IMR-90 (cell line): ENCODE results near the gene CLASP1. TPM values are rescaled to one million over a fixed set of nuclear protein-coding genes. Genes with fewer than 3 reads are reported as not detected.

Experiments used
- ATAC-seq: fragments of 200-7000 bp; cut with Tn5 transposase; 2 replicates; pipeline ENCODE4 v1.9.1; 2020; ENCODE audit warnings: low read depth, mild to moderate bottlenecking, moderate library complexity
- BruUV-seq: library from RNA; stranded (reverse); fragments of 400-500 nt; replicated peaks from 2 replicates; lab custom pipeline; 2021; lab: Mats Ljungman, UMichigan
- CTCF ChIA-PET: fragments of 300-600 bp; formaldehyde crosslinking; extraction: SDS; loops from one replicate; lab custom pipeline; 2021; ENCODE audit warnings: antibody characterized with exemption; lab: Yijun Ruan, JAX
- POLR2A ChIA-PET: fragments of 300-600 bp; sonication (Branson Sonifier 250); formaldehyde crosslinking; loops from one replicate; lab custom pipeline; 2022; ENCODE audit warnings: antibody characterized with exemption; ENCODE audit not compliant: unreplicated experiment; lab: Charles Lee
- DNase-seq: peaks from one replicate; pipeline ENCODE4 v3.0.0; 2013
- H2AFZ ChIP-seq: replicated peaks from 2 replicates; pipeline ENCODE3; 2013; ENCODE audit warnings: low read length, mild to moderate bottlenecking; ENCODE audit not compliant: poor library complexity
- H2AK5ac ChIP-seq: 2 replicates; pipeline ENCODE4 v1.6.1; 2013; ENCODE audit warnings: low read depth, low read length, inconsistent platforms
- H2AK9ac ChIP-seq: replicated peaks from 2 replicates; pipeline ENCODE3; 2013; ENCODE audit warnings: mild to moderate bottlenecking, low read depth, low read length, moderate library complexity; ENCODE audit not compliant: poor library complexity
- H2BK120ac ChIP-seq: 2 replicates; pipeline ENCODE4 v1.6.1; 2013; ENCODE audit warnings: low read depth, low read length, inconsistent platforms
- H2BK15ac ChIP-seq: 3 replicates; pipeline ENCODE4 v1.6.1; 2013; ENCODE audit warnings: low read depth, low read length, inconsistent platforms
- H2BK20ac ChIP-seq: 2 replicates; pipeline ENCODE4 v1.6.1; 2013; ENCODE audit warnings: low read depth, mild to moderate bottlenecking, inconsistent platforms, low read length, moderate library complexity
- H2BK5ac ChIP-seq: 2 replicates; pipeline ENCODE4 v1.6.1; 2013; ENCODE audit warnings: mild to moderate bottlenecking, low read depth, low read length, inconsistent platforms; ENCODE audit not compliant: poor library complexity, severe bottlenecking
- H3K14ac ChIP-seq: replicated peaks from 2 replicates; pipeline ENCODE4 v1.6.1; 2013; ENCODE audit warnings: low read depth, low read length, inconsistent platforms
- H3K18ac ChIP-seq: 2 replicates; pipeline ENCODE4 v1.6.1; 2013; ENCODE audit warnings: low read depth, low read length, control low read depth
- H3K23ac ChIP-seq: 2 replicates; pipeline ENCODE4 v1.6.1; 2013; ENCODE audit warnings: low read depth, low read length, inconsistent platforms
- H3K27ac ChIP-seq: 2 replicates; pipeline ENCODE4 v1.5.1; 2013; ENCODE audit warnings: mild to moderate bottlenecking, control low read depth, low read length; ENCODE audit not compliant: insufficient read depth
- H3K27me3 ChIP-seq: 2 replicates; pipeline ENCODE4 v1.6.1; 2013; ENCODE audit warnings: low read length; ENCODE audit not compliant: control insufficient read depth, insufficient read depth
- H3K36me3 ChIP-seq: 2 replicates; pipeline ENCODE4 v1.6.1; 2013; ENCODE audit warnings: low read length, mixed read lengths; ENCODE audit not compliant: control insufficient read depth, insufficient read depth
- H3K4ac ChIP-seq: 2 replicates; pipeline ENCODE4 v1.6.1; 2013; ENCODE audit warnings: low read depth, low read length, inconsistent platforms
- H3K4me1 ChIP-seq: 2 replicates; pipeline ENCODE4 v1.6.1; 2013; ENCODE audit warnings: low read length, mixed read lengths; ENCODE audit not compliant: control insufficient read depth, insufficient read depth
- H3K4me2 ChIP-seq: 2 replicates; pipeline ENCODE4 v1.6.1; 2013; ENCODE audit warnings: low read depth, mild to moderate bottlenecking, control low read depth, low read length, moderate library complexity
- H3K4me3 ChIP-seq: 2 replicates; pipeline ENCODE4 v1.5.1; 2013; ENCODE audit warnings: low read depth, mild to moderate bottlenecking, control low read depth, low read length, moderate library complexity; ENCODE audit not compliant: insufficient read depth
- H3K56ac ChIP-seq: 2 replicates; pipeline ENCODE4 v1.6.1; 2013; ENCODE audit warnings: low read length, inconsistent platforms; ENCODE audit not compliant: insufficient read depth; ENCODE audit errors: extremely low read depth
- H3K79me1 ChIP-seq, 2 experiments: 2 replicates each; pipeline ENCODE4 v1.6.1; 2013; ENCODE audit warnings: low read length in 2 of 2, inconsistent platforms in 1 of 2, low read depth in 1 of 2
- H3K9ac ChIP-seq: 2 replicates; pipeline ENCODE4 v1.6.1; 2013; ENCODE audit warnings: low read depth, low read length, control low read depth
- H3K9me1 ChIP-seq: 2 replicates; pipeline ENCODE4 v1.6.1; 2013; ENCODE audit warnings: low read length, inconsistent platforms; ENCODE audit not compliant: insufficient read depth
- H3K9me3 ChIP-seq: 2 replicates; pipeline ENCODE4 v1.6.1; 2013; ENCODE audit warnings: low read length; ENCODE audit not compliant: control insufficient read depth, insufficient read depth
- H4K20me1 ChIP-seq: 2 replicates; pipeline ENCODE4 v1.6.1; 2013; ENCODE audit warnings: low read length, inconsistent platforms; ENCODE audit not compliant: insufficient read depth
- H4K5ac ChIP-seq: 2 replicates; pipeline ENCODE4 v1.6.1; 2013; ENCODE audit warnings: mild to moderate bottlenecking, low read depth, low read length, control low read depth
- H4K8ac ChIP-seq, 2 experiments: 2 replicates each; pipeline ENCODE4 v1.6.1; 2013; ENCODE audit warnings: low read depth in 2 of 2, low read length in 2 of 2, control low read depth in 1 of 2, inconsistent platforms in 1 of 2
- H4K91ac ChIP-seq: 2 replicates; pipeline ENCODE4 v1.6.1; 2013; ENCODE audit warnings: low read depth, low read length, inconsistent platforms; ENCODE audit not compliant: insufficient read depth
- BHLHE40 ChIP-seq: fragments of 150-350 bp; IDR thresholded peaks from 2 replicates; pipeline ENCODE4 v1.6.1; 2016; ENCODE audit warnings: mild to moderate bottlenecking, low read depth, low read length
- CEBPB ChIP-seq: IDR thresholded peaks from 2 replicates; pipeline ENCODE4 v1.6.1; 2012; ENCODE audit warnings: low read depth, low read length, improper control_type of control experiment
- CHD1 ChIP-seq: IDR thresholded peaks from 2 replicates; pipeline ENCODE4 v1.6.1; 2012; ENCODE audit warnings: low read depth, low read length, improper control_type of control experiment
- CTCF ChIP-seq: conservative IDR thresholded peaks from 2 replicates; pipeline ENCODE4 v1.5.1; 2012; ENCODE audit warnings: mild to moderate bottlenecking, low read depth, low read length, improper control_type of control experiment
- ELK1 ChIP-seq: fragments of 150-350 bp; IDR thresholded peaks from 2 replicates; pipeline ENCODE4 v1.6.1; 2016; ENCODE audit warnings: low read depth, mild to moderate bottlenecking, low read length, moderate library complexity, borderline replicate concordance
- FOS ChIP-seq: fragments of 150-350 bp; IDR thresholded peaks from 2 replicates; pipeline ENCODE4 v1.6.1; 2016; ENCODE audit warnings: low read depth, low read length
- MAFK ChIP-seq: IDR thresholded peaks from 2 replicates; pipeline ENCODE4 v1.6.1; 2012; ENCODE audit warnings: low read depth, low read length, improper control_type of control experiment
- MAZ ChIP-seq: IDR thresholded peaks from 2 replicates; pipeline ENCODE4 v1.6.1; 2012; ENCODE audit warnings: low read depth, mild to moderate bottlenecking, low read length, improper control_type of control experiment, moderate library complexity, borderline replicate concordance
- MXI1 ChIP-seq: IDR thresholded peaks from 2 replicates; pipeline ENCODE4 v1.6.1; 2012; ENCODE audit warnings: low read depth, mild to moderate bottlenecking, low read length, moderate library complexity, borderline replicate concordance
- NFE2L2 ChIP-seq: fragments of 150-350 bp; IDR thresholded peaks from 2 replicates; pipeline ENCODE4 v1.6.1; 2016; ENCODE audit warnings: low read depth, mild to moderate bottlenecking, low read length
- POLR2A ChIP-seq: IDR thresholded peaks from 2 replicates; pipeline ENCODE4 v1.6.1; 2012; ENCODE audit warnings: mild to moderate bottlenecking, low read depth, low read length
- RAD21 ChIP-seq: IDR thresholded peaks from 2 replicates; pipeline ENCODE4 v1.6.1; 2012; ENCODE audit warnings: low read length, improper control_type of control experiment
- RCOR1 ChIP-seq: IDR thresholded peaks from 2 replicates; pipeline ENCODE4 v1.6.1; 2012; ENCODE audit warnings: mild to moderate bottlenecking, low read length, improper control_type of control experiment; ENCODE audit not compliant: insufficient replicate concordance
- RFX5 ChIP-seq: IDR thresholded peaks from 2 replicates; pipeline ENCODE4 v1.8.0; 2012; ENCODE audit warnings: low read depth, mild to moderate bottlenecking, low read length, moderate library complexity
- SMC3 ChIP-seq: fragments of 150-350 bp; IDR thresholded peaks from 2 replicates; pipeline ENCODE4 v1.6.1; 2016; ENCODE audit warnings: low read depth, mild to moderate bottlenecking, antibody characterized with exemption, low read length, moderate library complexity
- USF2 ChIP-seq: fragments of 150-350 bp; IDR thresholded peaks from 2 replicates; pipeline ENCODE4 v1.6.1; 2017; ENCODE audit warnings: mild to moderate bottlenecking, antibody characterized with exemption, low read length, low read depth
- WGBS, 2 experiments: methylation state at CpG; one replicate each; pipeline versions ENCODE4 v1.1.5 to v1.1.7; 2013; ENCODE audit warnings: missing lambda C conversion rate in 2 of 2; ENCODE audit not compliant: insufficient read length in 1 of 2; ENCODE audit errors: extremely low coverage in 2 of 2; 5-methylcytosine and 5-hydroxymethylcytosine counted together
- dilution Hi-C: fragments of 300-500 bp; cut with HindIII; formaldehyde crosslinking; loops from one replicate; pipeline ENCODE4 v1.14.3; 2018; ENCODE audit warnings: low sequenced_read_pairs; ENCODE audit not compliant: unreplicated experiment
- in situ Hi-C: fragments of 300-500 bp; cut with MboI; formaldehyde crosslinking; loops from 3 replicates; pipeline ENCODE4 v1.14.3; 2019; ENCODE audit warnings: low sequenced_read_pairs, inconsistent platforms, mixed read lengths
- intact Hi-C: fragments of 100-400 bp; cut with micrococcal nuclease; formaldehyde crosslinking; loops from 2 replicates; pipeline ENCODE4 v1.10.0; 2022
- polyA plus RNA-seq, 3 experiments: library from polyadenylated mRNA; depleted of rRNA; stranded (reverse); fragments of >200 nt; gene quantifications; 2 replicates each; pipeline ENCODE4 v1.2.3, GENCODE V29; 2012; ENCODE audit warnings: low replicate concordance in 1 of 3
- total RNA-seq: library from RNA; depleted of rRNA; stranded (reverse); fragments of >200 nt; gene quantifications from 2 replicates; pipeline ENCODE4 v1.2.3, GENCODE V29; 2012

Gene CLASP1
- total and polyA plus RNA-seq, 2 of the 4 experiments (the other 2 are of a cell fraction): 12.3 to 33.7 TPM

GRCh38 chr2:121527009-121527682 lies 122.1 kb downstream of the CLASP1 start:
- BruUV-seq: no TSS peak
- H3K4me2 ChIP-seq: no peak overlapping the region
- DNase-seq: peak; percentile 29

More at GRCh38 chr2:121527009-121527682, 122.1 kb downstream of the CLASP1 start:
- no peak overlapping the region for H2BK120ac ChIP-seq
- H3K18ac ChIP-seq: no peak overlapping the region
- CTCF ChIA-PET: no interaction called here
- TF ChIP-seq RCOR1 (no peak), NFE2L2 (no peak), ELK1 (no peak), RAD21 (no peak), MXI1 (no peak), FOS (no peak), CHD1 (no peak), POLR2A (no peak), BHLHE40 (no peak), MAFK (no peak), MAZ (no peak), CTCF (no peak), USF2 (no peak), SMC3 (no peak), RFX5 (no peak), CEBPB (no peak)
- intact Hi-C loops: no loop called here
- H2BK15ac ChIP-seq: no peak overlapping the region
- peaks cover 32 to 55% of the 10 kb centered on the region in 2 experiments for H3K79me1 ChIP-seq
- peaks cover 16% of the 10 kb centered on the region for H4K20me1 ChIP-seq
- no peaks in the 10 kb centered on the region for H3K9me3 ChIP-seq
- WGBS, 2 experiments: no CpG with 5 or more reads among the region's 3 CpGs
- H4K8ac ChIP-seq: no peak overlapping the region
- no peak overlapping the region for H4K91ac ChIP-seq
- H3K36me3 ChIP-seq: peaks cover 20% of the 10 kb centered on the region
- POLR2A ChIA-PET: interaction anchor here (0.6 kb wide), 1 partner anchor 118 kb away, joined by 3 read pairs; no protein-coding TSS in a partner anchor
- no peak overlapping the region for H3K27ac ChIP-seq
- peaks cover 1% of the 10 kb centered on the region; the same call in 1 of the 2 replicates for H3K4me1 ChIP-seq
- no peak overlapping the region for H2AK9ac ChIP-seq
- H3K23ac ChIP-seq: no peak overlapping the region
- no peak overlapping the region for H2AFZ ChIP-seq
- peaks cover 11% of the 10 kb centered on the region for H3K9me1 ChIP-seq
- H2BK5ac ChIP-seq: no peak overlapping the region
- H2BK20ac ChIP-seq: no peak overlapping the region
- H3K14ac ChIP-seq: no peak overlapping the region
- no peak overlapping the region for H2AK5ac ChIP-seq
- no peak for ATAC-seq
- no peak overlapping the region for H4K5ac ChIP-seq
- no peak overlapping the region for H3K4ac ChIP-seq
- H3K4me3 ChIP-seq: no peak overlapping the region
- H3K9ac ChIP-seq: no peak overlapping the region
- in situ Hi-C loops: loop anchor here (10.0 to 25.0 kb wide), 3 partner anchors 72 to 440 kb away; no protein-coding TSS in a partner anchor
- dilution Hi-C loops: no loop called here
- H3K56ac ChIP-seq: no peak overlapping the region
- no peaks in the 10 kb centered on the region for H3K27me3 ChIP-seq
